Spleen (tissue), 7 donors: ENCODE results near the gene EPS8.
"Not testable (repeated sequence)": the region's sequence is repeated elsewhere in the genome, so short reads cannot be mapped to it uniquely, and the experiment has no call there.

Experiments used
- POLR2AphosphoS5 ChIP-seq, 3 donors: sonication (generic); formaldehyde crosslinking; IDR thresholded peaks; one replicate each; pipeline ENCODE4 v1.5.1; 2017; ENCODE audit warnings: antibody characterized with exemption in 3 of 3
- TF ChIP-seq, protein P1 (sequence below), 11 experiments: fragments of 200-600 bp in 7 of 11; fragments of 450-650 bp in 4 of 11; sonication (generic) in 4 of 11; IDR thresholded peaks in 8 of 11; conservative IDR thresholded peaks in 3 of 11; 1 replicate in 7 of 11; 2 replicates in 4 of 11; pipeline versions ENCODE4 v1.4.0 to v1.8.0; 2016 to 2021; ENCODE audit warnings: antibody characterized with exemption in 11 of 11, inconsistent platforms in 4 of 11, mild to moderate bottlenecking in 1 of 11
- donor health status: DM: no; HTN: no; CAD: no; lungs with moderate emphysema.
- donor health status: DM: no; HTN: no; CAD: no.
- donor health status: DM: no; HTN: no; CAD: no.

DNA sequence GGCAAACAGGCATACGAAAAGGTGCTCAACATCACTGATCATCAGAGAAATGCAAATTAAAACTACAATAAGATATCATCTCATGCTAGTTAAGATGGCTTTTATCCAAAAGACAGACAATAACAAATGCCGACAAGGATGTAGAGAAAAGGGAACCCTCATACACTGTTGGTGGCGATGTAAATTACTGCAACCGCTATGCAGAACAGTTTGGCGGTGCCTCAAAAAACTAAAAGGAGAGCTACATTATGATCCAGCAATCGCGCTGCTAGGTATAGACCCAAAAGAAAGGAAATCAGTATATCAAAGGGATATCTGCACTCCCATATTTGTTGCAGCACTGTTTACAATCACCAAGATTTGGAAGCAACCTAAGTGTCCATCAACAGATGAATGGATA lies 27.0 kb downstream of the EPS8 start:
- TF ChIP-seq, protein P1, sequence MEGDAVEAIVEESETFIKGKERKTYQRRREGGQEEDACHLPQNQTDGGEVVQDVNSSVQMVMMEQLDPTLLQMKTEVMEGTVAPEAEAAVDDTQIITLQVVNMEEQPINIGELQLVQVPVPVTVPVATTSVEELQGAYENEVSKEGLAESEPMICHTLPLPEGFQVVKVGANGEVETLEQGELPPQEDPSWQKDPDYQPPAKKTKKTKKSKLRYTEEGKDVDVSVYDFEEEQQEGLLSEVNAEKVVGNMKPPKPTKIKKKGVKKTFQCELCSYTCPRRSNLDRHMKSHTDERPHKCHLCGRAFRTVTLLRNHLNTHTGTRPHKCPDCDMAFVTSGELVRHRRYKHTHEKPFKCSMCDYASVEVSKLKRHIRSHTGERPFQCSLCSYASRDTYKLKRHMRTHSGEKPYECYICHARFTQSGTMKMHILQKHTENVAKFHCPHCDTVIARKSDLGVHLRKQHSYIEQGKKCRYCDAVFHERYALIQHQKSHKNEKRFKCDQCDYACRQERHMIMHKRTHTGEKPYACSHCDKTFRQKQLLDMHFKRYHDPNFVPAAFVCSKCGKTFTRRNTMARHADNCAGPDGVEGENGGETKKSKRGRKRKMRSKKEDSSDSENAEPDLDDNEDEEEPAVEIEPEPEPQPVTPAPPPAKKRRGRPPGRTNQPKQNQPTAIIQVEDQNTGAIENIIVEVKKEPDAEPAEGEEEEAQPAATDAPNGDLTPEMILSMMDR (IDR thresholded peaks at IDR 0.05 in 8 of 11, conservative IDR thresholded peaks at IDR 0.05 in 3 of 11), result not testable (repeated sequence)
- TF ChIP-seq POLR2AphosphoS5 (IDR thresholded peaks at IDR 0.05), result not testable (repeated sequence)
